Endothelial cell of umbilical vein (primary cell): ENCODE measurements around the gene LEO1. TPM values are rescaled to one million over a fixed set of nuclear protein-coding genes. Genes with fewer than 3 reads are reported as not detected.

Experiments used
- BruUV-seq: library from RNA; stranded (reverse); fragments of 400-500 nt; replicated peaks from 2 replicates; lab custom pipeline; 2021; lab: Mats Ljungman, UMichigan
- CTCF ChIA-PET: fragments of 300-600, 350-600 bp; sonication (Branson Sonifier 250); formaldehyde crosslinking; loops from one replicate; lab custom pipeline; 2021; ENCODE audit warnings: antibody characterized with exemption, inconsistent platforms; lab: Charles Lee
- POLR2A ChIA-PET: fragments of 300-600, 350-600 bp; sonication (Branson Sonifier 250); formaldehyde crosslinking; loops from one replicate; lab custom pipeline; 2021; ENCODE audit warnings: antibody characterized with exemption, inconsistent platforms; lab: Charles Lee
- DNase-seq: peaks from one replicate; pipeline ENCODE4 v3.0.0-alpha.2; 2011; ENCODE audit warnings: low read depth, low spot score
- FAIRE-seq: peaks from 2 replicates; lab custom pipeline; 2011; peaks lifted over from hg19 to GRCh38; lab: Jason Lieb, UNC
- H2AFZ ChIP-seq: 2 replicates; pipeline ENCODE4 v1.6.0; 2012; ENCODE audit warnings: low read depth, low read length, control low read depth, inconsistent platforms
- H3K27ac ChIP-seq: 2 replicates; pipeline ENCODE4 v1.5.1; 2011; ENCODE audit warnings: low read depth, mild to moderate bottlenecking, control low read depth, low read length, moderate library complexity; ENCODE audit not compliant: insufficient read depth
- H3K27me3 ChIP-seq, 2 experiments: 2 replicates each; pipeline versions ENCODE4 v1.6.0 to v1.6.1; 2011; ENCODE audit warnings: low read length in 2 of 2, mixed read lengths in 1 of 2; ENCODE audit not compliant: control insufficient read depth in 2 of 2, insufficient read depth in 2 of 2
- H3K36me3 ChIP-seq, 2 experiments: 2 replicates in 1 of 2; 3 replicates in 1 of 2; pipeline ENCODE4 v1.5.1; 2011; ENCODE audit warnings: low read length in 2 of 2, mild to moderate bottlenecking in 1 of 2, moderate library complexity in 1 of 2; ENCODE audit not compliant: control insufficient read depth in 2 of 2, insufficient read depth in 2 of 2; ENCODE audit errors: extremely low read depth in 1 of 2
- H3K4me1 ChIP-seq: 3 replicates; pipeline ENCODE4 v1.5.1; 2011; ENCODE audit warnings: mild to moderate bottlenecking, low read length; ENCODE audit not compliant: control insufficient read depth, insufficient read depth; ENCODE audit errors: extremely low read depth
- H3K4me2 ChIP-seq: 2 replicates; pipeline ENCODE4 v1.6.1; 2011; ENCODE audit warnings: low read length, control low read depth, mixed read lengths; ENCODE audit not compliant: insufficient read depth
- H3K4me3 ChIP-seq, 3 experiments: fragments of 200-600 bp in 1 of 3; sonication (generic), shearing (Covaris generic) in 1 of 3; replicated peaks in 1 of 3; 2 replicates each; pipeline ENCODE4 v1.5.1; 2011 to 2016; ENCODE audit warnings: control low read depth in 3 of 3, low read length in 3 of 3, mild to moderate bottlenecking in 2 of 3, inconsistent platforms in 1 of 3, low read depth in 1 of 3, moderate library complexity in 1 of 3; ENCODE audit not compliant: insufficient read depth in 1 of 3
- H3K79me2 ChIP-seq: 2 replicates; pipeline ENCODE4 v1.6.0; 2012; ENCODE audit warnings: low read length, inconsistent platforms; ENCODE audit not compliant: control insufficient read depth, insufficient read depth
- H3K9ac ChIP-seq: replicated peaks from 2 replicates; pipeline ENCODE3; 2011; ENCODE audit warnings: low read length, control low read depth; ENCODE audit not compliant: insufficient read depth; ENCODE audit errors: extremely low read depth
- H3K9me1 ChIP-seq: replicated peaks from 3 replicates; pipeline ENCODE4 v1.6.0; 2011; ENCODE audit warnings: mild to moderate bottlenecking, low read length; ENCODE audit not compliant: control insufficient read depth, insufficient read depth; ENCODE audit errors: extremely low read depth
- H3K9me3 ChIP-seq: replicated peaks from 2 replicates; pipeline ENCODE4 v1.5.1; 2012; ENCODE audit warnings: low read length, inconsistent platforms; ENCODE audit not compliant: control insufficient read depth, insufficient read depth
- H4K20me1 ChIP-seq: replicated peaks from 2 replicates; pipeline ENCODE3; 2011; ENCODE audit warnings: mild to moderate bottlenecking, low read length; ENCODE audit not compliant: control insufficient read depth, insufficient read depth; ENCODE audit errors: extremely low read depth
- CTCF ChIP-seq, 2 donors: IDR thresholded peaks; 1 replicate in 1 of 2; 2 replicates in 1 of 2; pipeline ENCODE4 v1.5.1; 2011; ENCODE audit warnings: low read length in 2 of 2, mild to moderate bottlenecking in 2 of 2, moderate library complexity in 2 of 2, control low read depth in 1 of 2, inconsistent platforms in 1 of 2, low read depth in 1 of 2; ENCODE audit not compliant: insufficient read depth in 1 of 2; ENCODE audit errors: extremely low read depth in 1 of 2
- EZH2 ChIP-seq: IDR thresholded peaks from 2 replicates; pipeline ENCODE4 v1.6.1; 2012; ENCODE audit warnings: borderline replicate concordance, low read depth, mild to moderate bottlenecking, moderate library complexity, low read length, inconsistent platforms; ENCODE audit not compliant: severe bottlenecking
- FOS ChIP-seq: IDR thresholded peaks from 2 replicates; pipeline ENCODE4 v1.6.1; 2011; ENCODE audit warnings: mild to moderate bottlenecking, low read length, moderate library complexity, borderline replicate concordance; ENCODE audit not compliant: insufficient read depth
- GATA2 ChIP-seq: IDR thresholded peaks from 2 replicates; pipeline ENCODE4 v1.7.0; 2011; ENCODE audit warnings: low read depth, mild to moderate bottlenecking, moderate library complexity, mixed read lengths, low read length; ENCODE audit not compliant: insufficient read length, insufficient read depth
- JUN ChIP-seq: IDR thresholded peaks from 2 replicates; pipeline ENCODE4 v1.6.1; 2011; ENCODE audit warnings: borderline replicate concordance, low read depth; ENCODE audit not compliant: insufficient read length, insufficient read depth
- MAX ChIP-seq: IDR thresholded peaks from 2 replicates; pipeline ENCODE4 v1.6.1; 2011; ENCODE audit not compliant: insufficient read depth, insufficient read length
- MYC ChIP-seq: IDR thresholded peaks from one replicate; pipeline ENCODE4 v1.6.1; 2011; ENCODE audit warnings: mild to moderate bottlenecking, low read depth, low read length
- POLR2A ChIP-seq: IDR thresholded peaks from 2 replicates; pipeline ENCODE4 v1.6.1; 2012; ENCODE audit warnings: low read depth, mild to moderate bottlenecking, control low read depth, low read length
- POLR2AphosphoS5 ChIP-seq: IDR thresholded peaks from 2 replicates; pipeline ENCODE4 v1.6.1; 2012; ENCODE audit warnings: low read depth, mild to moderate bottlenecking, control low read depth, low read length, moderate library complexity; ENCODE audit not compliant: insufficient read depth
- dilution Hi-C: fragments of 300-500 bp; cut with MboI; formaldehyde crosslinking; loops from one replicate; pipeline ENCODE4 v1.15.0; 2019; ENCODE audit warnings: low sequenced_read_pairs; ENCODE audit not compliant: extremely low pct_ligation_motif_present
- intact Hi-C: fragments of 100-400 bp; cut with micrococcal nuclease; formaldehyde crosslinking; loops from one replicate; pipeline ENCODE4 v1.10.0; 2022
- polyA plus RNA-seq, 4 experiments: library from polyadenylated mRNA; depleted of rRNA in 3 of 4; stranded (reverse) in 3 of 4; unstranded in 1 of 4; fragments of >200 nt; gene quantifications; 2 replicates each; pipeline versions ENCODE4 v1.2.1 to v1.2.3, GENCODE V29; 2011 to 2012; ENCODE audit warnings: missing spikeins in 1 of 4
- total RNA-seq: library from RNA; stranded (reverse); gene quantifications from 2 replicates; pipeline ENCODE4 v1.2.3, GENCODE V29; 2021

Gene LEO1
- total and polyA plus RNA-seq, 2 donors (not counting 3 experiments of a cell fraction or from before 2014, with no cell fraction given) = 1.3 to 28.0 TPM

GRCh38 chr15:51947124-51947523, 24.5 kb downstream of the LEO1 start:
- TF ChIP-seq MYC (no peak), CTCF (IDR thresholded peaks at IDR 0.05; ENCODE audit: extremely low read depth in 1 of 2, insufficient read depth in 1 of 2, low read depth in 1 of 2, low read length in 2 of 2) (no peak), POLR2A (no peak), MAX (no peak), JUN (no peak), GATA2 (no peak), EZH2 (no peak), POLR2AphosphoS5 (no peak), FOS (no peak)
- no peak for DNase-seq
- H3K9ac ChIP-seq = no peak overlapping the region
- H3K9me1 ChIP-seq = no peaks in the 10 kb centered on the region
- no peaks in the 10 kb centered on the region for H3K9me3 ChIP-seq
- H3K27ac ChIP-seq = no peak overlapping the region
- H3K4me1 ChIP-seq = no peaks in the 10 kb centered on the region
- no peak for FAIRE-seq
- ChIA-PET POLR2A (no interaction called here), CTCF (interaction anchor here (1.0 kb wide), 3 partner anchors 11 to 281 kb away, joined by 3 read pairs; no protein-coding TSS in a partner anchor)
- H3K79me2 ChIP-seq = no peaks in the 10 kb centered on the region
- H3K36me3 ChIP-seq = peaks cover 24 to 25% of the 10 kb centered on the region in 2 experiments
- no peak overlapping the region for H3K4me2 ChIP-seq
- H2AFZ ChIP-seq = no peak overlapping the region
- no TSS peak for BruUV-seq
- intact Hi-C loops (no loop called here), dilution Hi-C loops (no loop called here)
- no peaks in the 10 kb centered on the region for H4K20me1 ChIP-seq
- H3K4me3 ChIP-seq = no peak overlapping the region
- no peaks in the 10 kb centered on the region for H3K27me3 ChIP-seq
